Measurements from ENCODE around the gene NR4A3. TPM values are rescaled to one million over a fixed set of nuclear protein-coding genes. Genes with fewer than 3 reads are reported as not detected.

Gene NR4A3
- total and polyA plus RNA-seq, 10 of the 15 experiments (the other 5 are each of a cell fraction or from before 2014, with no cell fraction given) = 0.04 to 2.1 (median 0.64) TPM; not detected in 1

DNA sequence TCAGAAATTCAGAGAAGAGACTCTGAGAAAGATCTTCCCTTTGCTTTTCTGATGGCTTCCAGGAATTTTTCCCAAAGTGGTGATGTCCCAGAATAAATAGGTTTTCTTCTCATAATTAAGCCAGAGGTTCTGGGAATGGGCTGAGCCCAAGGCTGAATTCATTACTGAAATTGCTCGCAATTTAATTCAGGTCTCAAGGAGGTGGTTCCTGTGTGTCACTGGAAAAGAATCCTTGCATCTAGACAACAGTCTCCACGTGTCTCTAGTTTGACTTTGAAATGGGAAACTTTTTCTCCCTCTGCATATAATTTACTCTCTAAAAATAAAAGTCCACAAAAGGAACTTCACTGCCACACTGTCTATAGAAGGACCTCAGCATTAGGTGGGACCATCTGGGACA is 57.0 kb downstream of the NR4A3 start:
- ChIA-PET RAD21 (ENCODE audit: unreplicated experiment) (no interaction called here), SMC1A (ENCODE audit: uncharacterized antibody, unreplicated experiment) (no interaction called here), CTCF (no interaction called here), POLR2A (no interaction called here)
- H3K36me3 ChIP-seq (ENCODE audit: control insufficient read depth in 2 of 2, insufficient read depth in 2 of 2, low read length in 1 of 2) = no peaks in the 10 kb centered on the region
- H3K4me3 ChIP-seq = no peak overlapping the region
- no peaks in the 10 kb centered on the region for H4K20me1 ChIP-seq (ENCODE audit: control insufficient read depth, insufficient read depth)
- no peaks in the 10 kb centered on the region for H3K4me1 ChIP-seq (ENCODE audit: control insufficient read depth, insufficient read depth, low read length)
- H3K27ac ChIP-seq (ENCODE audit: control insufficient read depth, insufficient read depth) = no peak overlapping the region
- no peaks in the 10 kb centered on the region for H3K79me2 ChIP-seq (ENCODE audit: control insufficient read depth, insufficient read depth, low read length)
- no peaks in the 10 kb centered on the region for H3K27me3 ChIP-seq (replicated peaks in 1 of 2; ENCODE audit: control insufficient read depth in 2 of 2, insufficient read depth in 2 of 2, low read length in 1 of 2)
- TF ChIP-seq CREM (IDR thresholded peaks at IDR 0.05; ENCODE audit: low read depth) (no peak), MTA3 (IDR thresholded peaks at IDR 0.05; ENCODE audit: borderline replicate concordance, low read length) (no peak), CTCF (IDR thresholded peaks at IDR 0.05 in 2 of 3, conservative IDR thresholded peaks at IDR 0.05 in 1 of 3; ENCODE audit: control insufficient read depth in 2 of 3, extremely low read depth in 1 of 3, insufficient read depth in 1 of 3, low read depth in 3 of 3, low read length in 3 of 3) (no peak), TBL1XR1 (IDR thresholded peaks at IDR 0.05; ENCODE audit: low read depth, low read length) (no peak), BACH1 (IDR thresholded peaks at IDR 0.05; ENCODE audit: borderline replicate concordance) (no peak), MXI1 (IDR thresholded peaks at IDR 0.05; ENCODE audit: low read depth, low read length) (no peak), POLR2A (IDR thresholded peaks at IDR 0.05; ENCODE audit: low read depth, low read length) (no peak), HDAC2 (IDR thresholded peaks at IDR 0.05) (no peak), HDAC6 (IDR thresholded peaks at IDR 0.05; ENCODE audit: unreplicated experiment) (no peak), GABPA (IDR thresholded peaks at IDR 0.05; ENCODE audit: low read depth) (no peak), YY1 (IDR thresholded peaks at IDR 0.05; ENCODE audit: low read depth, low read length) (no peak), E2F8 (IDR thresholded peaks at IDR 0.05; ENCODE audit: low read depth, partially characterized antibody) (no peak)
- TF ChIP-seq, protein P1, sequence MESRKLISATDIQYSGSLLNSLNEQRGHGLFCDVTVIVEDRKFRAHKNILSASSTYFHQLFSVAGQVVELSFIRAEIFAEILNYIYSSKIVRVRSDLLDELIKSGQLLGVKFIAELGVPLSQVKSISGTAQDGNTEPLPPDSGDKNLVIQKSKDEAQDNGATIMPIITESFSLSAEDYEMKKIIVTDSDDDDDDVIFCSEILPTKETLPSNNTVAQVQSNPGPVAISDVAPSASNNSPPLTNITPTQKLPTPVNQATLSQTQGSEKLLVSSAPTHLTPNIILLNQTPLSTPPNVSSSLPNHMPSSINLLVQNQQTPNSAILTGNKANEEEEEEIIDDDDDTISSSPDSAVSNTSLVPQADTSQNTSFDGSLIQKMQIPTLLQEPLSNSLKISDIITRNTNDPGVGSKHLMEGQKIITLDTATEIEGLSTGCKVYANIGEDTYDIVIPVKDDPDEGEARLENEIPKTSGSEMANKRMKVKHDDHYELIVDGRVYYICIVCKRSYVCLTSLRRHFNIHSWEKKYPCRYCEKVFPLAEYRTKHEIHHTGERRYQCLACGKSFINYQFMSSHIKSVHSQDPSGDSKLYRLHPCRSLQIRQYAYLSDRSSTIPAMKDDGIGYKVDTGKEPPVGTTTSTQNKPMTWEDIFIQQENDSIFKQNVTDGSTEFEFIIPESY (IDR thresholded peaks at IDR 0.05) = no peak
- TF ChIP-seq, protein P2, sequence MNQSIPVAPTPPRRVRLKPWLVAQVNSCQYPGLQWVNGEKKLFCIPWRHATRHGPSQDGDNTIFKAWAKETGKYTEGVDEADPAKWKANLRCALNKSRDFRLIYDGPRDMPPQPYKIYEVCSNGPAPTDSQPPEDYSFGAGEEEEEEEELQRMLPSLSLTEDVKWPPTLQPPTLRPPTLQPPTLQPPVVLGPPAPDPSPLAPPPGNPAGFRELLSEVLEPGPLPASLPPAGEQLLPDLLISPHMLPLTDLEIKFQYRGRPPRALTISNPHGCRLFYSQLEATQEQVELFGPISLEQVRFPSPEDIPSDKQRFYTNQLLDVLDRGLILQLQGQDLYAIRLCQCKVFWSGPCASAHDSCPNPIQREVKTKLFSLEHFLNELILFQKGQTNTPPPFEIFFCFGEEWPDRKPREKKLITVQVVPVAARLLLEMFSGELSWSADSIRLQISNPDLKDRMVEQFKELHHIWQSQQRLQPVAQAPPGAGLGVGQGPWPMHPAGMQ (IDR thresholded peaks at IDR 0.05; ENCODE audit: borderline replicate concordance) = no peak
- TF ChIP-seq, protein P3, sequence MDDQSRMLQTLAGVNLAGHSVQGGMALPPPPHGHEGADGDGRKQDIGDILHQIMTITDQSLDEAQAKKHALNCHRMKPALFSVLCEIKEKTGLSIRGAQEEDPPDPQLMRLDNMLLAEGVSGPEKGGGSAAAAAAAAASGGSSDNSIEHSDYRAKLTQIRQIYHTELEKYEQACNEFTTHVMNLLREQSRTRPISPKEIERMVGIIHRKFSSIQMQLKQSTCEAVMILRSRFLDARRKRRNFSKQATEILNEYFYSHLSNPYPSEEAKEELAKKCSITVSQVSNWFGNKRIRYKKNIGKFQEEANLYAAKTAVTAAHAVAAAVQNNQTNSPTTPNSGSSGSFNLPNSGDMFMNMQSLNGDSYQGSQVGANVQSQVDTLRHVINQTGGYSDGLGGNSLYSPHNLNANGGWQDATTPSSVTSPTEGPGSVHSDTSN (IDR thresholded peaks at IDR 0.05; ENCODE audit: insufficient replicate concordance, low read depth, low read length) = no peak
- no peak overlapping the region for H3K4me2 ChIP-seq (ENCODE audit: control insufficient read depth, insufficient read depth)
- no peak for DNase-seq (ENCODE audit: low read depth, low spot score)
- no peaks in the 10 kb centered on the region for H3K9me3 ChIP-seq (replicated peaks; ENCODE audit: control insufficient read depth, insufficient read depth, low read length)
- intact Hi-C loops (cut with micrococcal nuclease; ENCODE audit: unreplicated experiment) = no loop called here
- no peak for ATAC-seq
- WGBS (ENCODE audit: insufficient coverage, insufficient replicate concordance, low lambda C conversion rate, missing lambda C conversion rate) = 38% methylated on average over 2 of the region's 2 CpGs
- H3K9ac ChIP-seq (ENCODE audit: control insufficient read depth, insufficient read depth, low read length) = no peak overlapping the region
- FAIRE-seq = no peak
- in situ Hi-C loops (cut with MboI) = no loop called here
- BruUV-seq (replicated peaks) = no TSS peak
- no peak overlapping the region for H2AFZ ChIP-seq (ENCODE audit: control insufficient read depth, low read depth, low read length)

Measured in GM12878 (cell line).